ENCODE measurements around the gene HCRTR2.

HCRTR2 gene

DNA sequence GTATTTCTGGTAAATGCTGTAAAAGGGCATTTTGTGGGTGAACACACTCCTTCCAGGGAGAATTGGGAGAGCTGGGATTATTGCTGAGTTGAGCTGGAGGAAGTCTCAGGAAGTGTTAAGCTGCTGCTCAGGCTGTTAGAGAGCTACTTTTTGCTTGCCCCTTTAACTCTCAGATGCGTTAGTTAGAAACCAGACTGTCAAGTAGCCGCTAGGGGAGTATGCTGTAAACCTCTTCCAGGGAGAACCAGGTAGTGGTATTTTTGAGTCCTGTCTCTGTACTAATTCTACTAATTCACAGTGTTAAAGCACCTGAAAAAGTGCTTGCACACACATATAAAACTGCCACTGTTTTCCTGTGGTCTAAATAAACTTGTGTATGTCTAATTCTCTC, 146.4 kb downstream of the HCRTR2 start:
- no peak for DNase-seq (ENCODE audit: low read depth in 1 of 2, low spot score in 1 of 2)

DNA sequence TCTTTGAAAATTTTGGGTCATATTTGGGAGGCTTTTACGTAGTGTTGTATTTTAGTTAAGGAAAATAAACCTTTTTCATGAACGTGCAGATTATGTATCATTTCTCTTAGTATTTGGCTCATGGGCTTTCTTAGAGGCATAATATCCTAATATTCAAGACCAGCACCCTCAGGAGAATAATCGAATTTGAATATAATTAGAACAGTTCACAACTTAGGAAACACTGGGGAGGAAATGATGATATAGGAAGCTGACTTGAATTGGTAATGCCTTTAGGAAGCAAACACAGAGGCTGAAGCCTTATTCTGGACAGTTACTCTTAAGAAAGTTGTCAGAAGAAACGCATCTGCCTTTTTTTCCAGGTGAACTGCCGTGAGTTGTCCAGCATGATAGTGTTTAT, 152.9 kb downstream of the HCRTR2 start, which contains the start of gene GFRAL:
Gene GFRAL (plus strand): TSS at position 301 of the 400 bp plus-strand sequence. CDS start 86 bp downstream, at position 387.
- DNase-seq (ENCODE audit: low read depth in 1 of 2, low spot score in 1 of 2), result no peak
